ENCODE results near the gene TBC1D19.

DNA sequence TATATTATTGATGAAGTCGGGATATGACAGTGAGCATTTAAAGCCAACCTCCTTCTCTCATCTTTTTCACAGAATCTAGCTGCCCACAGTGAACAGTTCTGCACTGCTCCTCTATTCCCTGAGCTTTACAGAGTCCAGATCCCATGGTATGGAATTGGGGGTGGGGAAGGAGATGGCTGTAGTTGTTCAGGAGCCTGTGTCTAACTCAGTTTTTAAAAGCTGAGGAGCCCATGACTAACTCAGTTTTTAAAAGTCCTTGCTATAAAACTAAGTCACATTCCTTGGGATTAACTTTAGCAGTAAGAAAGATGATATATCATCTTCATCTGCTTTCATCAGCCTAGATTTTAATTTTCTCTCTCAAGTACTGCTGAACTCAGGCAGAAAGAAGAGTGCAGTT, 180.3 kb downstream of the TBC1D19 start:
- TF ChIP-seq, protein P1, sequence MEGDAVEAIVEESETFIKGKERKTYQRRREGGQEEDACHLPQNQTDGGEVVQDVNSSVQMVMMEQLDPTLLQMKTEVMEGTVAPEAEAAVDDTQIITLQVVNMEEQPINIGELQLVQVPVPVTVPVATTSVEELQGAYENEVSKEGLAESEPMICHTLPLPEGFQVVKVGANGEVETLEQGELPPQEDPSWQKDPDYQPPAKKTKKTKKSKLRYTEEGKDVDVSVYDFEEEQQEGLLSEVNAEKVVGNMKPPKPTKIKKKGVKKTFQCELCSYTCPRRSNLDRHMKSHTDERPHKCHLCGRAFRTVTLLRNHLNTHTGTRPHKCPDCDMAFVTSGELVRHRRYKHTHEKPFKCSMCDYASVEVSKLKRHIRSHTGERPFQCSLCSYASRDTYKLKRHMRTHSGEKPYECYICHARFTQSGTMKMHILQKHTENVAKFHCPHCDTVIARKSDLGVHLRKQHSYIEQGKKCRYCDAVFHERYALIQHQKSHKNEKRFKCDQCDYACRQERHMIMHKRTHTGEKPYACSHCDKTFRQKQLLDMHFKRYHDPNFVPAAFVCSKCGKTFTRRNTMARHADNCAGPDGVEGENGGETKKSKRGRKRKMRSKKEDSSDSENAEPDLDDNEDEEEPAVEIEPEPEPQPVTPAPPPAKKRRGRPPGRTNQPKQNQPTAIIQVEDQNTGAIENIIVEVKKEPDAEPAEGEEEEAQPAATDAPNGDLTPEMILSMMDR (conservative IDR thresholded peaks at IDR 0.05; ENCODE audit: low read length), result no peak
- TF ChIP-seq EZH2phosphoT487 (IDR thresholded peaks at IDR 0.05; ENCODE audit: borderline replicate concordance), result no peak

Data from Loucy (cell line).